ENCODE results near the gene FER1L5.
A peak's percentile ranks its signal among the peaks of the same experiment; 100 is the strongest.

Gene FER1L5

GRCh38 chr2:96734880-96735583 lies 92.5 kb downstream of the FER1L5 start:
- no peak for DNase-seq (ENCODE audit: low read depth, low spot score)
- no peak overlapping the region for H3K27ac ChIP-seq

GRCh38 chr2:96737251-96737650 lies 94.7 kb downstream of the FER1L5 start:
- no peak overlapping the region for H3K27ac ChIP-seq
- no peak for DNase-seq (ENCODE audit: low read depth, low spot score)

GRCh38 chr2:96737831-96738230 lies 95.3 kb downstream of the FER1L5 start:
- H3K27ac ChIP-seq: peak overlapping the region; percentile 37
- DNase-seq (ENCODE audit: low read depth, low spot score): no peak

GRCh38 chr2:96739076-96739632 lies 96.6 kb downstream of the FER1L5 start:
- H3K27ac ChIP-seq: peak overlapping the region; percentile 13
- no peak for DNase-seq (ENCODE audit: low read depth, low spot score)

- peak; percentile 77 for DNase-seq (ENCODE audit: low read depth, low spot score)
- H3K27ac ChIP-seq: peak within 1 kb of the TSS; percentile 13
Observed at GRCh38 chr2:96739633-96740428, 97.3 kb downstream of the FER1L5 start, which contains the start of gene LMAN2L. LMAN2L (minus strand) TSS chr2:96740064; CDS start chr2:96740040, 24 bp downstream.

GRCh38 chr2:96747061-96747617 lies 104.6 kb downstream of the FER1L5 start:
- no peak for DNase-seq (ENCODE audit: low read depth, low spot score)

GRCh38 chr2:96751800-96752199 lies 109.2 kb downstream of the FER1L5 start:
- no peak for DNase-seq (ENCODE audit: low read depth, low spot score)
- no peak overlapping the region for H3K27ac ChIP-seq

More at GRCh38 chr2:96747061-96747617, 104.6 kb downstream of the FER1L5 start:
- H3K27ac ChIP-seq: no peak overlapping the region

- no peak overlapping the region for H3K27ac ChIP-seq
- no peak for DNase-seq (ENCODE audit: low read depth, low spot score)
Observed at GRCh38 chr2:96753661-96754282, 111.2 kb downstream of the FER1L5 start.

GRCh38 chr2:96754317-96754716 lies 111.8 kb downstream of the FER1L5 start:
- no peak overlapping the region for H3K27ac ChIP-seq
- no peak for DNase-seq (ENCODE audit: low read depth, low spot score)
